Transverse colon (tissue), 4 donors: ENCODE results near the gene ALDH7A1. TPM values are rescaled to one million over a fixed set of nuclear protein-coding genes. Genes with fewer than 3 reads are reported as not detected.

Source experiments
- DNase-seq: peaks from one replicate; pipeline ENCODE4 v3.0.0-alpha.2; 2019
- H3K27ac ChIP-seq, 4 donors: fragments of 200-600 bp; sonication (generic); 2 replicates each; pipeline ENCODE4 v1.5.1; 2016 to 2018; ENCODE audit warnings: inconsistent platforms in 4 of 4
- H3K27me3 ChIP-seq: fragments of 200-600 bp; sonication (generic); 2 replicates; pipeline ENCODE4 v1.5.1; 2017; ENCODE audit warnings: inconsistent platforms
- H3K36me3 ChIP-seq, 4 donors: fragments of 200-600 bp; sonication (generic); 2 replicates each; pipeline ENCODE4 v1.5.1; 2017 to 2019; ENCODE audit warnings: inconsistent platforms in 4 of 4
- H3K4me1 ChIP-seq, 4 donors: fragments of 200-600 bp; sonication (generic); 2 replicates each; pipeline ENCODE4 v1.5.1; 2017 to 2020; ENCODE audit warnings: inconsistent platforms in 4 of 4
- H3K4me3 ChIP-seq, 4 donors: fragments of 200-600 bp; sonication (generic); 1 replicate in 1 of 4; 2 replicates in 3 of 4; pipeline versions ENCODE4 v1.5.1 to v1.6.1; 2017 to 2019; ENCODE audit warnings: inconsistent platforms in 4 of 4
- H3K9me3 ChIP-seq, 2 donors: fragments of 200-600 bp; sonication (generic); 2 replicates each; pipeline ENCODE4 v1.5.1; 2017 to 2019; ENCODE audit warnings: inconsistent platforms in 2 of 2
- CTCF ChIP-seq, 5 experiments: fragments of 200-600 bp in 3 of 5; fragments of 450-650 bp in 2 of 5; sonication (generic) in 3 of 5; IDR thresholded peaks; 1 replicate in 2 of 5; 2 replicates in 3 of 5; pipeline ENCODE4 v1.5.1; 2016 to 2017; ENCODE audit warnings: antibody characterized with exemption in 5 of 5, inconsistent platforms in 3 of 5, mild to moderate bottlenecking in 2 of 5, moderate library complexity in 1 of 5
- EP300 ChIP-seq: sonication (generic); formaldehyde crosslinking; IDR thresholded peaks from one replicate; pipeline ENCODE4 v1.6.1; 2017; ENCODE audit warnings: antibody characterized with exemption, low read depth
- POLR2A ChIP-seq: fragments of 450-650 bp; IDR thresholded peaks from one replicate; pipeline ENCODE4 v1.6.1; 2016; ENCODE audit warnings: antibody characterized with exemption, mild to moderate bottlenecking, moderate library complexity
- POLR2AphosphoS5 ChIP-seq, 3 donors: sonication (generic); formaldehyde crosslinking; IDR thresholded peaks; one replicate each; pipeline ENCODE4 v1.6.1; 2016; ENCODE audit warnings: antibody characterized with exemption in 3 of 3
- WGBS, 2 donors: methylation state at CpG; one replicate each; pipeline ENCODE4 v1.1.5; 2018; ENCODE audit warnings: low coverage in 1 of 2; 5-methylcytosine and 5-hydroxymethylcytosine counted together
- in situ Hi-C, 4 donors: fragments of 200-750 bp; cut with MboI; loops; one replicate each; pipeline versions ENCODE4 v1.15.0 to v1.15.1; 2017; ENCODE audit warnings: low sequenced_read_pairs in 3 of 4, low pct_ligation_motif_present in 1 of 4, low pct_unique_long_range_greater_than_20kb in 1 of 4
- intact Hi-C: fragments of 100-400 bp; cut with DNase I; formaldehyde crosslinking; loops from one replicate; pipeline ENCODE4 v1.15.1; 2023; ENCODE audit warnings: low total_unique reads
- total RNA-seq, 4 donors: library from RNA; depleted of rRNA; stranded (reverse); fragments of >200 nt; gene quantifications; one replicate each; pipeline ENCODE4 v1.1.0, GENCODE V29; 2016

ALDH7A1 gene
- 10 to 100 TPM in 3 of 4 donors, 1 to 10 TPM in 1; 9.8 to 33.3 (median 15.1) TPM for total RNA-seq

GRCh38 chr5:126594748-126595485 is at the start of gene ALDH7A1:
Gene ALDH7A1, minus strand, starts transcription at chr5:126595219. Its CDS starts 21 bp downstream, at chr5:126595198.
- intact Hi-C loops: loop anchor here (5.0 kb wide), 1 partner anchor 253 kb away; no protein-coding TSS in a partner anchor
- Histone ChIP-seq H3K4me1 (peaks cover 9 to 22% (median 14%) of the 10 kb centered on the region in 4 donors), H3K27ac (peak within 1 kb of the TSS; percentile 79 to 87 (median 83)), H3K9me3 (no peaks in the 10 kb centered on the region), H3K36me3 (no peaks in the 10 kb centered on the region), H3K27me3 (no peaks in the 10 kb centered on the region), H3K4me3 (peak within 1 kb of the TSS; percentile 9 to 67 (median 50))
- DNase-seq: peak; percentile 90
- in situ Hi-C loops: no loop called here
- WGBS, 2 donors: 1% methylated on average over 42 of the region's 44 CpGs; no CpG with 5 or more reads in 1 of the 2 donors
- TF ChIP-seq CTCF (IDR thresholded peaks at IDR 0.05) (peak in 4 of 5 experiments; percentile 21 to 38 (median 30)), EP300 (no peak), POLR2A (peak; percentile 51), POLR2AphosphoS5 (IDR thresholded peaks at IDR 0.05) (peak; percentile 58 to 64 (median 61))

GRCh38 chr5:126641387-126641786 is 46.4 kb upstream of the ALDH7A1 start:
- Histone ChIP-seq H3K27me3 (no peaks in the 10 kb centered on the region), H3K36me3 (no peaks in the 10 kb centered on the region), H3K9me3 (peaks cover 6 to 10% of the 10 kb centered on the region in 2 donors), H3K4me1 (no peaks in the 10 kb centered on the region), H3K27ac (no peak overlapping the region), H3K4me3 (no peak overlapping the region)
- WGBS, 2 donors: 87% methylated on average over 5 of the region's 5 CpGs; no CpG with 5 or more reads in 1 of the 2 donors
- no peak for TF ChIP-seq POLR2AphosphoS5 (IDR thresholded peaks at IDR 0.05)
- no peak for TF ChIP-seq POLR2A
- no peak for TF ChIP-seq EP300
- TF ChIP-seq CTCF (IDR thresholded peaks at IDR 0.05): no peak
- no peak for DNase-seq
- in situ Hi-C loops (no loop called here), intact Hi-C loops (no loop called here)

GRCh38 chr5:126640866-126641265 is 45.8 kb upstream of the ALDH7A1 start:
- intact Hi-C loops: no loop called here
- no peak overlapping the region for H3K27ac ChIP-seq
- no peaks in the 10 kb centered on the region for H3K36me3 ChIP-seq
- TF ChIP-seq POLR2AphosphoS5 (IDR thresholded peaks at IDR 0.05) (no peak), POLR2A (no peak), EP300 (no peak), CTCF (IDR thresholded peaks at IDR 0.05) (no peak)
- DNase-seq: no peak
- WGBS, 2 donors: 86 to 96% methylated on average over 1 of the region's 1 CpG
- no peaks in the 10 kb centered on the region for H3K4me1 ChIP-seq
- in situ Hi-C loops: no loop called here
- peaks cover 6 to 10% of the 10 kb centered on the region in 2 donors for H3K9me3 ChIP-seq
- no peaks in the 10 kb centered on the region for H3K27me3 ChIP-seq
- H3K4me3 ChIP-seq: no peak overlapping the region

GRCh38 chr5:126636956-126637355 is 41.9 kb upstream of the ALDH7A1 start:
- intact Hi-C loops: no loop called here
- TF ChIP-seq CTCF (IDR thresholded peaks at IDR 0.05) (no peak), POLR2A (no peak)
- H3K4me3 ChIP-seq: no peak overlapping the region
- no peaks in the 10 kb centered on the region for H3K9me3 ChIP-seq
- no peak for DNase-seq
- in situ Hi-C loops: no loop called here
- H3K4me1 ChIP-seq: no peaks in the 10 kb centered on the region
- no peaks in the 10 kb centered on the region for H3K36me3 ChIP-seq
- H3K27me3 ChIP-seq: no peaks in the 10 kb centered on the region
- 79% methylated on average over 1 of the region's 1 CpG; no CpG with 5 or more reads in 1 of the 2 donors for WGBS, 2 donors
- H3K27ac ChIP-seq: no peak overlapping the region
